Lung (tissue), 12 donors: ENCODE results near the gene PARD6B. TPM values are rescaled to one million over a fixed set of nuclear protein-coding genes. Genes with fewer than 3 reads are reported as not detected.

ENCODE experiments used
- ATAC-seq: fragments of 200-7000 bp; cut with Tn5 transposase; one replicate; pipeline ENCODE4 v1.9.1; 2020; ENCODE audit warnings: moderate number of reproducible peaks; ENCODE audit not compliant: insufficient read depth, low FRiP score
- DNase-seq, 3 donors: peaks; one replicate each; pipeline ENCODE4 v3.0.0-alpha.2; 2013 to 2017
- H3K27ac ChIP-seq, 2 donors: one replicate each; pipeline ENCODE4 v1.5.1; 2013; ENCODE audit warnings: mild to moderate bottlenecking in 2 of 2, moderate library complexity in 2 of 2, control low read depth in 1 of 2, inconsistent platforms in 1 of 2, low read depth in 1 of 2, low read length in 1 of 2
- H3K27me3 ChIP-seq, 3 donors: one replicate each; pipeline ENCODE4 v1.5.1; 2013; ENCODE audit warnings: low read length in 2 of 3; ENCODE audit not compliant: control insufficient read depth in 3 of 3, insufficient read depth in 3 of 3
- H3K36me3 ChIP-seq, 4 donors: one replicate each; pipeline ENCODE4 v1.5.1; 2013; ENCODE audit warnings: low read length in 4 of 4, mild to moderate bottlenecking in 1 of 4, moderate library complexity in 1 of 4; ENCODE audit not compliant: control insufficient read depth in 4 of 4, insufficient read depth in 4 of 4
- H3K4me1 ChIP-seq, 5 donors: one replicate each; pipeline ENCODE4 v1.5.1; 2013; ENCODE audit warnings: low read length in 5 of 5, mild to moderate bottlenecking in 2 of 5, moderate library complexity in 1 of 5; ENCODE audit not compliant: control insufficient read depth in 5 of 5, insufficient read depth in 5 of 5
- H3K4me3 ChIP-seq: one replicate; pipeline ENCODE4 v1.5.1; 2013; ENCODE audit warnings: mild to moderate bottlenecking, control low read depth, moderate library complexity
- H3K9ac ChIP-seq, 2 donors: one replicate each; pipeline ENCODE4 v1.5.1; 2013; ENCODE audit warnings: low read length in 2 of 2, control low read depth in 1 of 2; ENCODE audit not compliant: insufficient read depth in 1 of 2
- H3K9me3 ChIP-seq, 4 donors: one replicate each; pipeline ENCODE4 v1.5.1; 2013; ENCODE audit warnings: low read length in 3 of 4, mild to moderate bottlenecking in 1 of 4, moderate library complexity in 1 of 4; ENCODE audit not compliant: control insufficient read depth in 4 of 4, insufficient read depth in 3 of 4
- CTCF ChIP-seq: IDR thresholded peaks from 2 replicates; pipeline ENCODE4 v1.5.1; 2012; ENCODE audit warnings: mild to moderate bottlenecking; ENCODE audit errors: control extremely low read depth, extremely low read depth
- WGBS, 2 donors: extraction: QIAGEN DNeasy Blood & Tissue Kit; methylation state at CpG; one replicate each; pipeline ENCODE4 v1.1.7; 2013; 5-methylcytosine and 5-hydroxymethylcytosine counted together
- polyA plus RNA-seq, 2 donors: library from polyadenylated mRNA; stranded (reverse); fragments of 200-250 nt; gene quantifications; one replicate each; pipeline ENCODE4 v1.2.1, GENCODE V29; 2013
- total RNA-seq, 2 donors: library from RNA; depleted of rRNA in 1 of 2; stranded (reverse); fragments of >200 nt in 1 of 2; gene quantifications; one replicate each; pipeline ENCODE4 v1.2.1, GENCODE V29; 2014 to 2021
- donor health status: control.
- donor health status: control.
- donor health status: Bipolar disorder and iron deficiency.
- donor health status: healthy.
- donor health status: DM: yes; HTN: yes; CAD: no.

The PARD6B gene
- total and polyA plus RNA-seq, 4 donors, result 2.0 to 41.8 (median 25.8) TPM

DNA sequence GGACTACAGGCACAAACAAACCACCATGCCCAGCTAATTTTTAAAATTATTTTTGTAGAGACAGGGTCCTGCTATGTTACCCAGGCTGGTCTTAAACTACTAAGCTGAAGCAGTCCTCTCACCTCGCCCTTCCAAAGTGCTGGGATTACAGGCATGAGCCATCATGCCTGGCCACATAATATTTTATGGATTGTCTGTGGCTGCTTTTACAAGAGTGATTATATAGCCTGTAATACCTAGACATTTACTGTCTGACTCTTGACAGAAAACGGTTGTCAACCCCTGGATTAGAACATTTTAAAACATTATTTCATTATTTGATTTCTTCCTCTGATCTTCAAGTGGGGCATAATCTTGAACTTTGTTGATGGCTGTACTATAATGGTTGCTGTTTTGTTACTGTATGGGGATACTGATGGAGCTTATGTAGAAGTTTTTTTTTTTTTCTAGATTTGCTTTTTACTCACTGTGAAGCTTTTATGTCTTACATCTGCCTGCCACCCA is 14.3 kb downstream of the PARD6B start:
- WGBS, 2 donors, result 80 to 89% methylated on average over 2 of the region's 2 CpGs
- Histone ChIP-seq H3K4me3 (no peak overlapping the region), H3K36me3 (peaks cover 0 to 2% (median 0%) of the 10 kb centered on the region in 4 donors), H3K9me3 (no peaks in the 10 kb centered on the region), H3K27ac (no peak overlapping the region), H3K4me1 (peaks cover 0 to 19% (median 0%) of the 10 kb centered on the region in 5 donors), H3K27me3 (no peaks in the 10 kb centered on the region), H3K9ac (no peak overlapping the region)
- ATAC-seq (no peak), DNase-seq (no peak)
- no peak for TF ChIP-seq CTCF

DNA sequence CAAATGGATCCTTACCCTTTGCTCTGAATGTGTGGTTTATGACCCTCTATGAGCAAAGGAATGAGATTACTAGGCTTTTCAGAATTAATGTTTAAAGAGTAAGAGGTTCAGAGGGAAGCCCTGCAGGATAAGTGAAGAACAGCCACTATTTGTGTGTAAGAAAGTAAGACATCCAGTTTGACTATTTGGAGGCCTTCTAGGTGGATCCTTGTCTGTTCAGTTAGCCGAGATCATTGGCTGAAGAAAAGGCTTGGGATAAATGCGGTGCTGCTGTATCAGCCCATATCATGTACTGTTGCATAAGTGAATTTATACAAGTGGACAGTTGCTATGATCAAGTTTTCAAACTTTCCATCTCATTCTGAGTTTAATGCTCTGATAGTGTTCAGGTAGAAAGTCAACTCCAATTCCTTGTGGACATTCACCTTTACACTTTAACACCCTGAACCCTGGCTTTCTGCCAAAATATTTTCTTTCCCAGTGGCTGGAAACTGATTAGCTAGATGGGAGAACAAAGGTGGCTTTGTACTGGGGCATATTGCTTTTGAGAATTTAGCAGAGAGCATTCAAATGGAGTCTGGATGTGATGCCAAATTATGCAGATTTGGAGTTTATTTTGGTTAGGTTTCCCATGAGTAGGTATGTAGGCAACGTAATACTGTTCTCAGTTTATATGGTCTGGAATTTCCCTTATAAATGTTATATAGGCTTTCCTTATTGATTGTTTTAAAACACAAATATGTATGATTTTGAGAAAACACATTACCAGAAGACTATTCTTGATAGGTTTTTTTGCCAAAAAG is 15.0 kb downstream of the PARD6B start:
- peaks cover 0 to 19% (median 0%) of the 10 kb centered on the region in 5 donors for H3K4me1 ChIP-seq

GRCh38 chr20:50747275-50747674 is 15.9 kb downstream of the PARD6B start:
- Histone ChIP-seq H3K27me3 (no peaks in the 10 kb centered on the region), H3K36me3 (peaks cover 0 to 4% (median 0%) of the 10 kb centered on the region in 4 donors), H3K4me3 (no peak overlapping the region), H3K27ac (no peak overlapping the region), H3K9me3 (no peaks in the 10 kb centered on the region), H3K4me1 (peaks cover 0 to 15% (median 0%) of the 10 kb centered on the region in 5 donors), H3K9ac (no peak overlapping the region)
- no peak for DNase-seq
- ATAC-seq, result no peak
- TF ChIP-seq CTCF, result no peak
- 93 to 94% methylated on average over 2 of the region's 2 CpGs for WGBS, 2 donors

More for the DNA sequence above, 15.0 kb downstream of the PARD6B start:
- TF ChIP-seq CTCF, result no peak
- DNase-seq, result peak in 1 of 3 donors; percentile 55
- H3K9me3 ChIP-seq, result no peaks in the 10 kb centered on the region
- H3K9ac ChIP-seq, result no peak overlapping the region
- H3K27me3 ChIP-seq, result no peaks in the 10 kb centered on the region
- WGBS, 2 donors, result 84 to 97% methylated on average over 3 of the region's 3 CpGs
- peaks cover 0 to 4% (median 0%) of the 10 kb centered on the region in 4 donors for H3K36me3 ChIP-seq
- ATAC-seq, result no peak
- H3K27ac ChIP-seq, result peak overlapping the region in 1 of 2 donors; percentile 53
- H3K4me3 ChIP-seq, result no peak overlapping the region
